SU-DHL-6 (cell line): ENCODE results near the gene UQCC5.

ENCODE experiments used
- H2AFZ ChIP-seq: fragments of 200-600 bp; sonication (generic); 2 replicates; pipeline ENCODE4 v1.6.1; 2014; ENCODE audit warnings: low read depth, mild to moderate bottlenecking, moderate library complexity, mixed read lengths, antibody characterized with exemption, low read length; ENCODE audit not compliant: severe bottlenecking
- H3F3A ChIP-seq: fragments of 200-600 bp; shearing (Covaris generic); 2 replicates; pipeline ENCODE4 v1.6.0; 2016; ENCODE audit warnings: antibody characterized with exemption, mild to moderate bottlenecking; ENCODE audit not compliant: insufficient read depth
- H3K27ac ChIP-seq: fragments of 200-600 bp; sonication (generic); 2 replicates; pipeline ENCODE4 v1.5.1; 2016; ENCODE audit warnings: low read depth, mild to moderate bottlenecking, low read length, moderate library complexity, mixed read lengths
- H3K27me3 ChIP-seq: fragments of 200-600 bp; sonication (generic), shearing (Covaris generic); 2 replicates; pipeline ENCODE4 v1.6.0; 2014; ENCODE audit warnings: mild to moderate bottlenecking, low read length
- H3K36me3 ChIP-seq: fragments of 200-600 bp; sonication (generic); 2 replicates; pipeline ENCODE4 v1.6.1; 2014; ENCODE audit warnings: mild to moderate bottlenecking, low read length, mixed read lengths
- H3K4me2 ChIP-seq: fragments of 300-600, 200-600 bp; shearing (Covaris generic), sonication (generic); 2 replicates; pipeline ENCODE4 v1.6.0; 2014; ENCODE audit warnings: low read length, low read depth, mild to moderate bottlenecking; ENCODE audit not compliant: poor library complexity, severe bottlenecking
- H3K4me3 ChIP-seq: fragments of 200-600 bp; sonication (generic); 2 replicates; pipeline ENCODE4 v1.5.1; 2014; ENCODE audit warnings: antibody characterized with exemption, low read length, mild to moderate bottlenecking, mixed read lengths; ENCODE audit not compliant: insufficient read depth, poor library complexity, severe bottlenecking
- H3K79me2 ChIP-seq: fragments of 200-600 bp; sonication (generic); 2 replicates; pipeline ENCODE4 v1.6.1; 2014; ENCODE audit warnings: mild to moderate bottlenecking, low read length, moderate library complexity; ENCODE audit not compliant: insufficient read depth
- H3K9ac ChIP-seq: fragments of 200-600 bp; sonication (generic); 2 replicates; pipeline ENCODE4 v1.7.0; 2014; ENCODE audit warnings: mild to moderate bottlenecking, low read length
- H3K9me2 ChIP-seq: fragments of 200-600 bp; sonication (generic); replicated peaks from 2 replicates; pipeline ENCODE4 v1.6.1; 2014; ENCODE audit warnings: low read length; ENCODE audit not compliant: insufficient read depth
- H3K9me3 ChIP-seq: fragments of 200-600 bp; sonication (generic); 2 replicates; pipeline ENCODE4 v1.6.1; 2014; ENCODE audit warnings: low read length, mixed read lengths; ENCODE audit not compliant: insufficient read depth
- H4K20me1 ChIP-seq: fragments of 200-600 bp; sonication (generic); 2 replicates; pipeline ENCODE4 v1.6.1; 2014; ENCODE audit warnings: low read depth, mild to moderate bottlenecking, antibody characterized with exemption, low read length, moderate library complexity, mixed read lengths
- CTCF ChIP-seq: fragments of 200-600 bp; sonication (generic); IDR thresholded peaks from one replicate; pipeline ENCODE4 v1.5.1; 2017; ENCODE audit warnings: antibody characterized with exemption, mild to moderate bottlenecking, low read length, moderate library complexity; ENCODE audit not compliant: insufficient read depth, poor library complexity, severe bottlenecking
- EZH2phosphoT487 ChIP-seq: fragments of 200-600 bp; sonication (generic), shearing (Covaris generic); conservative IDR thresholded peaks from 2 replicates; pipeline ENCODE4 v1.6.1; 2018; ENCODE audit warnings: mild to moderate bottlenecking, antibody characterized with exemption, low read length, moderate library complexity, mixed read lengths

Gene UQCC5

GRCh38 chr3:52547143-52547542, 10.7 kb downstream of the UQCC5 start:
- no peak overlapping the region for H3K27ac ChIP-seq
- H3F3A ChIP-seq: peaks cover 32% of the 10 kb centered on the region
- H3K9me3 ChIP-seq: no peaks in the 10 kb centered on the region
- H3K27me3 ChIP-seq: no peaks in the 10 kb centered on the region
- H3K9me2 ChIP-seq: no peaks in the 10 kb centered on the region
- H3K79me2 ChIP-seq: peaks cover 7% of the 10 kb centered on the region; the same call in 1 of the 2 replicates
- H3K36me3 ChIP-seq: peaks cover 25% of the 10 kb centered on the region
- no peak overlapping the region for H2AFZ ChIP-seq
- no peak for TF ChIP-seq CTCF
- TF ChIP-seq EZH2phosphoT487: no peak
- no peak overlapping the region for H3K9ac ChIP-seq
- no peak overlapping the region for H3K4me3 ChIP-seq
- H3K4me2 ChIP-seq: no peak overlapping the region
- peaks cover 10% of the 10 kb centered on the region; the same call in 1 of the 2 replicates for H4K20me1 ChIP-seq

- Histone ChIP-seq H3K27me3 (no peaks in the 10 kb centered on the region), H3F3A (peaks cover 24% of the 10 kb centered on the region), H3K36me3 (peaks cover 35% of the 10 kb centered on the region), H3K9ac (no peak overlapping the region), H3K9me3 (no peaks in the 10 kb centered on the region), H3K4me2 (no peak overlapping the region), H4K20me1 (peaks cover 5% of the 10 kb centered on the region; the same call in 1 of the 2 replicates), H3K4me3 (no peak overlapping the region), H3K27ac (no peak overlapping the region), H3K9me2 (no peaks in the 10 kb centered on the region), H3K79me2 (no peaks in the 10 kb centered on the region), H2AFZ (no peak overlapping the region)
- no peak for TF ChIP-seq CTCF
- TF ChIP-seq EZH2phosphoT487: no peak
These were observed 14.7 kb downstream of the UQCC5 start for GRCh38 chr3:52551118-52551517.

- Histone ChIP-seq H3F3A (peaks cover 17% of the 10 kb centered on the region), H3K36me3 (peaks cover 26% of the 10 kb centered on the region), H2AFZ (no peak overlapping the region), H3K79me2 (no peaks in the 10 kb centered on the region), H3K4me3 (no peak overlapping the region), H3K27me3 (no peaks in the 10 kb centered on the region), H4K20me1 (peaks cover 1% of the 10 kb centered on the region; the same call in 1 of the 2 replicates), H3K4me2 (no peak overlapping the region), H3K27ac (no peak overlapping the region), H3K9ac (no peak overlapping the region), H3K9me3 (no peaks in the 10 kb centered on the region), H3K9me2 (no peaks in the 10 kb centered on the region)
- TF ChIP-seq CTCF (no peak), EZH2phosphoT487 (no peak)
These were observed 15.7 kb downstream of the UQCC5 start for GRCh38 chr3:52552089-52552488.
